IPS DF 6.9 (cell line): ENCODE measurements around the gene EEF1AKMT3.
A peak's percentile ranks its signal among the peaks of the same experiment; 100 is the strongest.

Experiments used
- DNase-seq: peaks from one replicate; pipeline ENCODE4 v3.0.0-alpha.2; 2013; ENCODE audit warnings: low read depth, low spot score
- H3K27ac ChIP-seq: one replicate; pipeline ENCODE4 v1.5.1; 2013; ENCODE audit warnings: low read length, control low read depth
- H3K27me3 ChIP-seq: 2 replicates; pipeline ENCODE4 v1.6.1; 2013; ENCODE audit warnings: mild to moderate bottlenecking, low read length; ENCODE audit not compliant: control insufficient read depth, insufficient read depth
- H3K36me3 ChIP-seq: 2 replicates; pipeline ENCODE4 v1.6.1; 2013; ENCODE audit warnings: low read length; ENCODE audit not compliant: control insufficient read depth, insufficient read depth
- H3K4me1 ChIP-seq: 2 replicates; pipeline ENCODE4 v1.6.1; 2013; ENCODE audit warnings: low read length; ENCODE audit not compliant: control insufficient read depth, insufficient read depth
- H3K4me3 ChIP-seq: 2 replicates; pipeline ENCODE4 v1.5.1; 2013; ENCODE audit warnings: mild to moderate bottlenecking, low read length
- H3K9me3 ChIP-seq: 2 replicates; pipeline ENCODE4 v1.6.1; 2013; ENCODE audit warnings: low read length, inconsistent platforms; ENCODE audit not compliant: control insufficient read depth, insufficient read depth
- WGBS: extraction: QIAGEN DNeasy Blood & Tissue Kit; methylation state at CpG from one replicate; pipeline ENCODE4 v1.1.7; 2013; ENCODE audit warnings: mixed read lengths, missing lambda C conversion rate; ENCODE audit not compliant: insufficient read length, insufficient coverage; 5-methylcytosine and 5-hydroxymethylcytosine counted together

EEF1AKMT3 gene

DNA sequence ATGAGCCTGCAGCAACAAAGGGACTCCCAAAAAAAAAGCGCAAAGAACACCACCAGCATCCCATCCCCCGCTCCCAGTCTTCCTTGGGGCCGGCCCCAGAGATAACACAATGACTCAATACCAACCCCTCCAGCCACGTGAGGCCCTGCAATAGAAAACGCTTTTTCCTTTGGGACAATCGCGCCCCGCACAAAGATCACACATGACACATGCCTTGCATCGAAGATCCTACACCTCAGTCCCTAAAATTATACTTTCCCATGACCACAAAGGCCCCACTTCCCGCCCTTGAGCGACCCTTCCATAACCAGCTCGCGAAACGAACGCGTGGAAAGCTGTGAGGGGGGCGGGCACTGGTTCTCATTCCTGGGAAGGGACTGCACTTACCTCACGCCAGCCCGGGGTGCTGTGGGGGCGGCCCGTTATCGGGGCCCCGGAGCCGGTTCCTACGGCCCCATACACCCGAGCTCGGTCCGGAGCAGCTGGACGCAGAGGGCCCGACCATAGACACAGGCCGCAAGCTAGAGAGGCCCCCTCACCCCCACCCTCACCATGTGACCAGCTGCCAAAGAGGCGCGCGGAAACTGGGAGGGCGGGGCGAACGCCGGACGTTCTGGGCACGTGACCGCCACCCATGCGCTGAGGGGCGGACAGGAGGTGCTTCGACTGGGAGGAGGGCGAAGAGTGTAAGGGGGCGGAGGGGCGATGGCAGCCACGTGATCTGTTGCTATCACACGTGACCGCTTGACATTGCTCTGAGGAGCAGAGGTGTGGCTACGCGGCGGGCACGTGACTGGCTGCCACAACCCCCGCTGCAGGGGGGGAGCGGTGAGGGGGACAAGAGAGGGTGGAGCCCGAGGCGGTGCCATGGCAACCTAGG lies 20.4 kb upstream of the EEF1AKMT3 start, which contains the start of gene CDK4:
CDK4 (minus strand) TSS at position 523 of the 880 bp plus-strand sequence. CDS start 593 bp downstream, outside the sequence.
- Histone ChIP-seq H3K27me3 (peaks cover 9% of the 10 kb centered on the region), H3K27ac (no peak within 1 kb of the TSS), H3K4me1 (peaks cover 1% of the 10 kb centered on the region; the same call in 1 of the 2 replicates), H3K9me3 (no peaks in the 10 kb centered on the region), H3K36me3 (peaks cover 10% of the 10 kb centered on the region; the same call in 1 of the 2 replicates), H3K4me3 (peak within 1 kb of the TSS; percentile 95)
- whole genome bisulfite sequencing = no CpG with 5 or more reads among the region's 58 CpGs
- DNase-seq = peak; percentile 99

DNA sequence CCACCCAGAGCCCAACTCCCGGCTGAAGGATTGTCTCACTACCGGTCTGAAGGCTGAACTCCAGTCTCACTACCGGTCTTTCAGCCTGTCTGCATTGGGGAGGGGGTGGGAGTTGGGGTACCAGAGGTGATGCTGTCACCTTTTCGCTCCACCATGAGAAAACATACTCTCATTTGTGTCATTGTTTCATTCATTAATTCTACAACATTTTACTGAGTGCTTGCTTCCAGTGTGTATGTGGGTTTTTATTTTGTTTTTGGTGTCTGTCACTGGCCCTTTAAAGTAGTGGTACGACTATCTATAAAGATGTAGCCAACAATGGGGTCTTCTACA lies 19.8 kb upstream of the EEF1AKMT3 start:
- no CpG with 5 or more reads among the region's 5 CpGs for WGBS
- DNase-seq = no peak
- H3K4me1 ChIP-seq = peaks cover 1% of the 10 kb centered on the region; the same call in 1 of the 2 replicates
- peaks cover 10% of the 10 kb centered on the region; the same call in 1 of the 2 replicates for H3K36me3 ChIP-seq
- peaks cover 9% of the 10 kb centered on the region for H3K27me3 ChIP-seq
- no peak overlapping the region for H3K4me3 ChIP-seq
- no peaks in the 10 kb centered on the region for H3K9me3 ChIP-seq
- H3K27ac ChIP-seq = no peak overlapping the region

DNA sequence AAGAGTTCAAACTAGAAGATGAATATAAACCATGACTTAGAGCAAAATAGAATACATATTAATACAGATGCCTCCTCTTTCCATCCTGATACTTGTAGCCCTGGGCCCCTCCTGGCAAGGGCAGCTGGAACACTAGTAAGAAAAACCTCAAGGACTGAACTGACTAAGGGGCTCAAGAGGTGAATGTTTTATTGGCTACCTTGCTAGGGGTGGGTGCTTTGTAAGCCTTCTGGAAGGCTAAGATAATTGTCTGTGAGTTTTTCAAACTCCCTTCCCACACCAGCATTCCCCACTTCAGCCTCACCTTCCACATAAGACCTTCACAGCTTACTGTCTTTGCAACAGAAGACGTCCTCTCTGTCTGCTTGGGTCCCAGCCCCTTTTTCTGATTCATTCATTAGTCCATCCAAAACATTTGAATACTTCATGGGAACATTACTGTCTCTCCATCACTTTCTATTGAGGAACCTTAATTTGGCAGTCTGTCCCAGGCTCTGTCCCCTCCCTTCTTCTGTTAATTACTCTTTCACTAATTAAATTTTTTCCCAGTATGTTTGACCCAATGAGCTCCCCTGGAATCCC lies 18.6 kb upstream of the EEF1AKMT3 start:
- Histone ChIP-seq H3K27me3 (peaks cover 9% of the 10 kb centered on the region), H3K36me3 (peaks cover 7% of the 10 kb centered on the region; the same call in 1 of the 2 replicates), H3K4me1 (peaks cover 1% of the 10 kb centered on the region; the same call in 1 of the 2 replicates), H3K27ac (no peak overlapping the region), H3K4me3 (no peak overlapping the region), H3K9me3 (no peaks in the 10 kb centered on the region)
- DNase-seq = no peak
- no CpG with 5 or more reads among the region's 1 CpG for WGBS

DNA sequence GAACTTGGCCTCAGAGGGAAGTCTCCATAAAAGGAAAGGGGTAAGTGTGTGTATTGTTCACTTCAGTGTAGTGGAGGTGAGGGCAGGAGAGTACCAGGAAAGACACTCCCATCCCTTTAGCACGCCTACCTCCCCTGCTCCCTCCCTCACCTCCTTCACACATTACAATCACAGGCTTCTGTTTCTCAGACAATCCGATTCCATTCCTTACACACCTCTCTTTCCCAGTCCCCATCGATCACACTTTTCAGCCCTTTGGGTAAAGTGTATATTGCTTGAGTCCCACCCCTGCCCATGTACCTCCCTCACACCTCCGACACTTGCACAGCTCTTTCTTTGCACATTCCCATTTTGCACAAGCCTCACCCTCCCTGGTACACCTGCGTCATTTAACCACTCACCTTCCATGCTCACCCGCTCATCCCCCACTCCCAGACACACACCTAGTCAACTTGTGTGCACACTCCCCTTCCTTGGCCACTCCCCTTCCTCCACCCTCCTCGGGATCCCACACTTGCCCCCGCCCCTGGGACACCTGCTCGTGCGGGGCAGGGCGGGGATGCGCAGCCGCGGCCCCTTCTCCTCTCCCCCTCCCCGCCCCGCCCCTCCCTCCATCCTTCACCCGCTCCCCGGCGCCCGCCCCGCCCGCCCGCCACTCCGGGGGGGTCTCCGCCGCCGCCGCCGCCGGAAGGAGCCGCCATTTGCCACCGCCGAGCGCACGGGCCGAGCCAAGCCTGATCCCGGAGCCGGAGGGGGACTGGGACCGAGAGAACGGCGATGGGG lies 17.8 kb upstream of the EEF1AKMT3 start, which contains the start of gene MARCHF9:
MARCHF9 (plus strand) TSS at position 693 of the 783 bp plus-strand sequence. CDS start 426 bp downstream, outside the sequence.
- H3K27me3 ChIP-seq = peaks cover 9% of the 10 kb centered on the region
- peaks cover 1% of the 10 kb centered on the region; the same call in 1 of the 2 replicates for H3K4me1 ChIP-seq
- DNase-seq = no peak
- no CpG with 5 or more reads among the region's 41 CpGs for WGBS
- no peaks in the 10 kb centered on the region for H3K9me3 ChIP-seq
- H3K27ac ChIP-seq = no peak within 1 kb of the TSS
- peaks cover 4% of the 10 kb centered on the region; the same call in 1 of the 2 replicates for H3K36me3 ChIP-seq
- peak within 1 kb of the TSS; percentile 77; the same call in 1 of the 2 replicates for H3K4me3 ChIP-seq

DNA sequence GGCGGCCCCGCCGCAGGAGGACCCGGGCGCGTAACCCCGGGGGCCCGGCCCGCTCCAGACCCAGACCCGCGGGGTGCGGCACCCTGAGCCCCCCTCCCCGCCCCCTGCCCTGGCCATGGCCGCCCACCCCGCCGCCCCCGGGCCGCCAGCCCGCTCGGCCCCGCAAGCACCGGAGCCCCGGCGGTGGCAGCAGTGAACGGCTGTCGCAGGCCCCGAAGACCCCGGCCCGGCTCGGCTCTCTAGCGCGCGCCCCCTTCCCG lies 17.3 kb upstream of the EEF1AKMT3 start:
- no peak overlapping the region for H3K27ac ChIP-seq
- no CpG with 5 or more reads among the region's 34 CpGs for WGBS
- peaks cover 4% of the 10 kb centered on the region; the same call in 1 of the 2 replicates for H3K36me3 ChIP-seq

DNA sequence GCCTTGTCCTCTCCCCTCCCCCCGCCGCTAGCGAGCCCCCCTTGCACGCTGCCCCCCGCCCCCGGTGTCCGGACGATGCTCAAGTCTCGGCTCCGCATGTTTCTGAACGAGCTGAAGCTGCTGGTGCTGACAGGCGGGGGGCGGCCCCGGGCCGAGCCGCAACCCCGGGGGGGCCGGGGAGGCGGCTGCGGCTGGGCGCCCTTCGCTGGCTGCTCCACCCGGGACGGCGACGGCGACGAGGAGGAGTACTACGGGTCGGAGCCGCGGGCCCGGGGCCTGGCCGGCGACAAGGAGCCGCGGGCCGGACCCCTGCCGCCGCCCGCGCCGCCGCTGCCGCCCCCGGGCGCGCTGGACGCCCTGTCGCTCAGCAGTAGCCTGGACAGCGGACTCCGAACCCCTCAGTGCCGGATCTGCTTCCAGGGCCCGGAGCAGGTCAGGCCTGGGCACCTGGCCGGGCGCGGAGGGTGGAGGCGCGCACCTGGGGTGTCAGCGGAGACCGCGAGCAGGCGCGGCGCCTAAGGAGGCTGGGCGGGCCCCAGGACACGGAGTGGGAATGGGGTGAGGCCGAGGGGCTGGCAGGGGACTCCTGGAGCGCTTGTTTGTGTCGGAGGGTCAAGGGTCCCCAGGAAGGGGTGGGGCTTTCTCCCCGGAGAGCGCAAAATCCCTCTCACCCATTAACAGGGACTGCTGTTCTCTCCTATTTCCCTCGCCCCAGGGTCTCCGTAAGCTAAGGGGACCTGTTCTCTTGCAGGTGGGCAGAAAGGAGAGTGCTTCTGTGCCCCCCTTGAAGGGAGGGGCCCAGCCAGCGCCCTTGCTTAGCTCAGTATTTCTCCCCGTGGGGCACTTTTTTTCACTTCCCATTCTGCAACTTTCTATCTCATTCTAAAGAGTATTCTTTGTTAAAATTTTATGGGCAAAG lies 16.7 kb upstream of the EEF1AKMT3 start:
- H3K27me3 ChIP-seq = peaks cover 9% of the 10 kb centered on the region
- H3K36me3 ChIP-seq = peaks cover 2% of the 10 kb centered on the region; the same call in 1 of the 2 replicates
- no peak overlapping the region for H3K27ac ChIP-seq
- H3K9me3 ChIP-seq = no peaks in the 10 kb centered on the region
- DNase-seq = no peak
- peaks cover 1% of the 10 kb centered on the region; the same call in 1 of the 2 replicates for H3K4me1 ChIP-seq
- no CpG with 5 or more reads among the region's 76 CpGs for WGBS
- H3K4me3 ChIP-seq = peak overlapping the region; percentile 77; the same call in 1 of the 2 replicates

More for the DNA sequence above, 17.3 kb upstream of the EEF1AKMT3 start:
- Histone ChIP-seq H3K4me3 (peak overlapping the region; percentile 77; the same call in 1 of the 2 replicates), H3K9me3 (no peaks in the 10 kb centered on the region), H3K27me3 (peaks cover 9% of the 10 kb centered on the region), H3K4me1 (peaks cover 1% of the 10 kb centered on the region; the same call in 1 of the 2 replicates)
- DNase-seq = no peak

DNA sequence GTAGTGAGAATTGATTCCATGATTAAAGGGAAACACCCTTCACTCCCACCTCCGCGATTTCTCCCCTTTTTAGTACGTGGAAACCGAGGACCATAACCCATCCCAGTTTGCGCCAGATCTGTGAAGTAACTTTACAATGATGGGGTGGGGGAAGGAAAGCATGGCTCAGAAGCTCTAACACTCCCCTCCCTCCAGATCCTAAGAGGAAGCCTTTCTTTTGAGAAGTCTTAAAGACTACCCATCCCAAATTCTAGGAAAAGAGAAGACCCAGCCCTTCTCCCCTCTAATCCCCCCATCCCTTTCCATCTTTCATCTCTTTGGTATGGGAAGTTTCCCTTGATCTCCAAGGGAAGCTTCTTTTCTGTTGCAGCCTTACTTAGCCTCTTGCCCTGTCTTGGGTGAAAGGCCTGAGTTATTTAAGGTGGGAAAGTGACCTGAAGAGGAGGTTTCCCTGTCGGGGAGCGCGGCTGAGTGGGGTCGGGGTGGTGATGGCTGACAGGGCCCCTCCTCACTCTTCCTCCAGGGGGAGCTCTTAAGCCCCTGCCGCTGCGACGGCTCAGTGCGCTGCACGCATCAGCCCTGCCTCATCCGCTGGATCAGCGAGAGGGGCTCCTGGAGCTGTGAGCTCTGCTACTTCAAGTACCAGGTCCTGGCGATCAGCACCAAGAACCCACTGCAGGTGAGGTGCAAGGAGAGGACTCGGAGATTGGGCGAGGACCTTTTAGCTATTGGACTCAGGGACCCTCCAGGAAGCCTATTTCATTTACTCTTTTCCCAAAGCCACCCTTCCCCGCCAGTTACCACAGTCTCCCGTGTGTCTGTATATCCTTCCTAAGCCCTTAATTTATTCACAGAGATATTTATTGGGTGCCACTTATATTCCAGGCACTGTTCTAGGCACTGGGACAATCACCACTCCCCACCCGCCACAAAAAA lies 15.7 kb upstream of the EEF1AKMT3 start:
- DNase-seq = no peak
- WGBS = no CpG with 5 or more reads among the region's 22 CpGs
- Histone ChIP-seq H3K9me3 (no peaks in the 10 kb centered on the region), H3K4me3 (no peak overlapping the region), H3K36me3 (no peaks in the 10 kb centered on the region), H3K27ac (no peak overlapping the region), H3K4me1 (no peaks in the 10 kb centered on the region; the same call in 1 of the 2 replicates), H3K27me3 (peaks cover 9% of the 10 kb centered on the region)

DNA sequence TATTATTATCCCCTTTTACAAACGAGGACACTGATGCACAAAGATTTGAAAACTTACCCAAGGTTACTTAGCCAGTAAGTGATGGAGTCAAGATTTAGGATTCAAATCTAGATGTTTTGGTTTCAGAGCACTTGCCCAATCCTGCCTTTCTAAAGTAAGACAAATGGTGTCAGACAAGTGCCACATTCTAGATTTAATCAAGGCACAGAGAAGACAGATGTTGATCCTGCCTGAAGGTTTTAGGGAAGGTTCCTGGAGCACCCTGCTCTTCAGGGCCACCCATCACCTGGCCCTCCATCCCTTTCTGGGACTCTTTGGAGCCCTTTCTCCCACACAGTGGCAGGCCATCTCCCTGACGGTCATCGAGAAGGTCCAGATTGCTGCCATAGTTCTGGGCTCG lies 14.6 kb upstream of the EEF1AKMT3 start:
- Histone ChIP-seq H3K27me3 (peaks cover 10% of the 10 kb centered on the region), H3K4me3 (no peak overlapping the region), H3K9me3 (no peaks in the 10 kb centered on the region), H3K27ac (no peak overlapping the region), H3K36me3 (no peaks in the 10 kb centered on the region), H3K4me1 (no peaks in the 10 kb centered on the region; the same call in 1 of the 2 replicates)
- DNase-seq = no peak
- no CpG with 5 or more reads among the region's 4 CpGs for WGBS
